Measurements from ENCODE around the gene CSF3.

DNA sequence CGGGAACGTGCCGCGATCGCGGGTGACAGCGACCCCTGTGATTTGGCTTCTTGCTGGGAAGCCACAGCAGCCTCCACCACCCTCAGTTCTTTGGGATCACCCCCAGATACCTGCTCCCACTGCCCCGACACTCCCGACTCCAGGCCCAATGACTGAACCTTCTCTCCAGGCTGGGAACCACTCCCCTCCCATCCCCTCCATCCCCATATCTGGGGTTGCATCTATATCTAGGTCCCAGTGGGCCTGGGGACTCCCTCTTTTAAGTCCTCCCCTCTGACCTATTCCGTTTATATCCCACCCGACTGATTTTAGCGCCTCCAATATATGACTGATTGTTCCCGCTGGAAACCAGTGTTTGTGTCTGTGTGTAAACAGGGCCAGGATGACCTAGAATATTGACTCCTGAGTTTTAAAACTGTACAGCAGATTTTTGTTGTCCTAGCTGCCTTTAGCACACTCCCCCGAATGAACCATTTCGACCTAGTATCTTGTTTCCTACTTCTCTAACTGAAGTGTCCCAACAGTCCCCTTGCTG is 34.0 kb upstream of the CSF3 start:
- TF ChIP-seq, protein P1, sequence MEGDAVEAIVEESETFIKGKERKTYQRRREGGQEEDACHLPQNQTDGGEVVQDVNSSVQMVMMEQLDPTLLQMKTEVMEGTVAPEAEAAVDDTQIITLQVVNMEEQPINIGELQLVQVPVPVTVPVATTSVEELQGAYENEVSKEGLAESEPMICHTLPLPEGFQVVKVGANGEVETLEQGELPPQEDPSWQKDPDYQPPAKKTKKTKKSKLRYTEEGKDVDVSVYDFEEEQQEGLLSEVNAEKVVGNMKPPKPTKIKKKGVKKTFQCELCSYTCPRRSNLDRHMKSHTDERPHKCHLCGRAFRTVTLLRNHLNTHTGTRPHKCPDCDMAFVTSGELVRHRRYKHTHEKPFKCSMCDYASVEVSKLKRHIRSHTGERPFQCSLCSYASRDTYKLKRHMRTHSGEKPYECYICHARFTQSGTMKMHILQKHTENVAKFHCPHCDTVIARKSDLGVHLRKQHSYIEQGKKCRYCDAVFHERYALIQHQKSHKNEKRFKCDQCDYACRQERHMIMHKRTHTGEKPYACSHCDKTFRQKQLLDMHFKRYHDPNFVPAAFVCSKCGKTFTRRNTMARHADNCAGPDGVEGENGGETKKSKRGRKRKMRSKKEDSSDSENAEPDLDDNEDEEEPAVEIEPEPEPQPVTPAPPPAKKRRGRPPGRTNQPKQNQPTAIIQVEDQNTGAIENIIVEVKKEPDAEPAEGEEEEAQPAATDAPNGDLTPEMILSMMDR (IDR thresholded peaks at IDR 0.05; ENCODE audit: insufficient read depth, low read depth, low read length) = no peak
- TF ChIP-seq EZH2 (IDR thresholded peaks at IDR 0.05; ENCODE audit: insufficient read depth, low read length) = no peak

Data from astrocyte (in vitro differentiated cells and primary cell).